PC-3 (cell line): ENCODE measurements around the gene PPM1F.

Experiments
- EZH2 ChIP-seq: fragments of 300-600 bp; sonication (generic); IDR thresholded peaks from one replicate; pipeline ENCODE4 v1.6.1; 2017; ENCODE audit warnings: antibody characterized with exemption, mild to moderate bottlenecking, low read length; ENCODE audit not compliant: unreplicated experiment
- EZH2phosphoT487 ChIP-seq: fragments of 300-600 bp; sonication (generic); IDR thresholded peaks from 2 replicates; pipeline ENCODE4 v1.6.1; 2018; ENCODE audit warnings: mild to moderate bottlenecking, antibody characterized with exemption, low read length, borderline replicate concordance
- TF ChIP-seq, protein P1 (sequence below): fragments of 300-600 bp; sonication (generic); conservative IDR thresholded peaks from 2 replicates; pipeline ENCODE4 v1.5.1; 2017; ENCODE audit warnings: antibody characterized with exemption, low read depth, mild to moderate bottlenecking, low read length

DNA sequence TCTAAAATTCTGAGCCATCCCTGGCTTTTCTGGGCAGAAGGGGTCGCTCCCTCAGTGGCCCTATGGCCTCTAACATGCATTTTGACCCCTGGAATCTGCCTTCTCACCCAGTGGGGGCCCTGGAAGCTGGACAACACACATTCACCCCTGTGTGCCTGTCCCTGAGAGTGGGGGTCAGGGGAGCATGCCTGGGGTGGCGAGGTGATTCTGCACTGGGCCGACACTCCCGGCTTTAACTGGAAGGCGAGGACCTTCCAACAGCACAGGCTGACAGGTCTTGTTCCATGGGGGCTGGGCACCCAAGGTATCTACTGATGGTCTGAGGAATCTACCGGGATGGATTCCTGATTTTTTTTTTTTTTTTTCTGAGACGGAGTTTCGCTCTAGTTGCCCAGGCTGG is 10.7 kb downstream of the PPM1F start:
- TF ChIP-seq, protein P1, sequence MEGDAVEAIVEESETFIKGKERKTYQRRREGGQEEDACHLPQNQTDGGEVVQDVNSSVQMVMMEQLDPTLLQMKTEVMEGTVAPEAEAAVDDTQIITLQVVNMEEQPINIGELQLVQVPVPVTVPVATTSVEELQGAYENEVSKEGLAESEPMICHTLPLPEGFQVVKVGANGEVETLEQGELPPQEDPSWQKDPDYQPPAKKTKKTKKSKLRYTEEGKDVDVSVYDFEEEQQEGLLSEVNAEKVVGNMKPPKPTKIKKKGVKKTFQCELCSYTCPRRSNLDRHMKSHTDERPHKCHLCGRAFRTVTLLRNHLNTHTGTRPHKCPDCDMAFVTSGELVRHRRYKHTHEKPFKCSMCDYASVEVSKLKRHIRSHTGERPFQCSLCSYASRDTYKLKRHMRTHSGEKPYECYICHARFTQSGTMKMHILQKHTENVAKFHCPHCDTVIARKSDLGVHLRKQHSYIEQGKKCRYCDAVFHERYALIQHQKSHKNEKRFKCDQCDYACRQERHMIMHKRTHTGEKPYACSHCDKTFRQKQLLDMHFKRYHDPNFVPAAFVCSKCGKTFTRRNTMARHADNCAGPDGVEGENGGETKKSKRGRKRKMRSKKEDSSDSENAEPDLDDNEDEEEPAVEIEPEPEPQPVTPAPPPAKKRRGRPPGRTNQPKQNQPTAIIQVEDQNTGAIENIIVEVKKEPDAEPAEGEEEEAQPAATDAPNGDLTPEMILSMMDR, result no peak
- no peak for TF ChIP-seq EZH2
- no peak for TF ChIP-seq EZH2phosphoT487
